Raji (cell line): ENCODE measurements around the gene DHRSX.

ENCODE experiments used
- POLR2A ChIP-seq: IDR thresholded peaks from 2 replicates; pipeline ENCODE4 v1.6.1; 2011; ENCODE audit warnings: low read depth, low read length, control low read depth; ENCODE audit not compliant: insufficient read depth

Gene DHRSX

GRCh38 chrX:2284601-2285000 is 216.2 kb downstream of the DHRSX start:
- TF ChIP-seq POLR2A = no peak

- no peak for TF ChIP-seq POLR2A
Observed at GRCh38 chrX:2284133-2284532, 216.6 kb downstream of the DHRSX start.

- TF ChIP-seq POLR2A = no peak
Observed at GRCh38 chrX:2283111-2283859, 217.5 kb downstream of the DHRSX start.

- TF ChIP-seq POLR2A = no peak
Observed at GRCh38 chrX:2282490-2283090, 218.2 kb downstream of the DHRSX start.

- TF ChIP-seq POLR2A = no peak
Observed at GRCh38 chrX:2272337-2272736, 228.4 kb downstream of the DHRSX start.

GRCh38 chrX:2267890-2268289 is 232.9 kb downstream of the DHRSX start:
- no peak for TF ChIP-seq POLR2A

GRCh38 chrX:2266445-2267349 is 234.1 kb downstream of the DHRSX start:
- TF ChIP-seq POLR2A = no peak

GRCh38 chrX:2264179-2265030 is 236.4 kb downstream of the DHRSX start:
- TF ChIP-seq POLR2A = no peak

- no peak for TF ChIP-seq POLR2A
Observed at GRCh38 chrX:2263203-2263602, 237.6 kb downstream of the DHRSX start.

GRCh38 chrX:2262668-2263055 is 238.1 kb downstream of the DHRSX start:
- TF ChIP-seq POLR2A = no peak

- TF ChIP-seq POLR2A = no peak
Observed at GRCh38 chrX:2261831-2262667, 238.7 kb downstream of the DHRSX start.

- no peak for TF ChIP-seq POLR2A
Observed at GRCh38 chrX:2252331-2253065, 248.3 kb downstream of the DHRSX start.

GRCh38 chrX:2251211-2251610 is 249.6 kb downstream of the DHRSX start:
- no peak for TF ChIP-seq POLR2A

GRCh38 chrX:2243913-2244460 is 256.8 kb downstream of the DHRSX start:
- no peak for TF ChIP-seq POLR2A

GRCh38 chrX:2242980-2243379 is 257.8 kb downstream of the DHRSX start:
- TF ChIP-seq POLR2A = no peak
